Left lung (tissue), 10 donors: ENCODE data around the gene SCN1A. TPM values are rescaled to one million over a fixed set of nuclear protein-coding genes. Genes with fewer than 3 reads are reported as not detected.

Experiments used
- ATAC-seq: fragments of 200-7000 bp; cut with Tn5 transposase; one replicate; pipeline ENCODE4 v1.9.1; 2020; ENCODE audit warnings: moderate library complexity
- DNase-seq, 4 donors: peaks; one replicate each; pipeline ENCODE4 v3.0.0-alpha.2; 2013 to 2020
- H3K27ac ChIP-seq, 2 donors: fragments of 200-600 bp; sonication (generic) in 1 of 2; one replicate each; pipeline versions ENCODE4 v1.5.0 to v1.8.0; 2020 to 2021
- H3K27me3 ChIP-seq, 2 donors: fragments of 200-600 bp; sonication (generic) in 1 of 2; one replicate each; pipeline versions ENCODE4 v1.5.0 to v1.8.0; 2020 to 2021
- H3K36me3 ChIP-seq, 2 donors: fragments of 200-600 bp; sonication (generic) in 1 of 2; one replicate each; pipeline versions ENCODE4 v1.5.0 to v1.8.0; 2020 to 2021
- H3K4me1 ChIP-seq, 2 donors: fragments of 200-600 bp; one replicate each; pipeline ENCODE4 v1.8.0; 2021
- H3K4me3 ChIP-seq, 2 donors: fragments of 200-600 bp; sonication (generic) in 1 of 2; one replicate each; pipeline versions ENCODE4 v1.5.0 to v1.8.0; 2020 to 2021; ENCODE audit warnings: mild to moderate bottlenecking in 1 of 2
- H3K9me3 ChIP-seq, 2 donors: fragments of 200-600 bp; sonication (generic) in 1 of 2; one replicate each; pipeline versions ENCODE4 v1.5.0 to v1.8.0; 2020 to 2021
- CTCF ChIP-seq, 2 donors: fragments of 200-600 bp; sonication (generic) in 1 of 2; IDR thresholded peaks; one replicate each; pipeline versions ENCODE4 v1.5.0 to v1.8.0; 2021; ENCODE audit warnings: antibody characterized with exemption in 2 of 2
- intact Hi-C, 2 donors: fragments of 100-400 bp; cut with DNase I; formaldehyde crosslinking; loops; one replicate each; pipeline versions ENCODE4 v1.11.2 to v1.14.2; 2022
- polyA plus RNA-seq, 6 donors: library from polyadenylated mRNA; unstranded; fragments of 120-200 nt; gene quantifications; one replicate each; pipeline ENCODE4 v1.2.1, GENCODE V29; 2013; ENCODE audit not compliant: insufficient read length in 6 of 6
- total RNA-seq, 2 donors: library from RNA; stranded (reverse); fragmentation: NEBNext Ultra II Directional; extraction: Animal tissue kit (Norgen Biotek cat#: 25700); gene quantifications; one replicate each; pipeline ENCODE4 v1.2.1, GENCODE V29; 2021
- donor health status: DM: no; HTN: yes; CAD: no.
- donor health status: DM: no; HTN: no; CAD: no.

The SCN1A gene
- total and polyA plus RNA-seq, 8 donors, result 0.60 to 18.0 (median 1.5) TPM

- no peaks in the 10 kb centered on the region for H3K36me3 ChIP-seq
- TF ChIP-seq CTCF (IDR thresholded peaks at IDR 0.05), result no peak
- ATAC-seq (no peak), DNase-seq (no peak)
- H3K4me3 ChIP-seq, result no peak overlapping the region
- H3K9me3 ChIP-seq, result no peaks in the 10 kb centered on the region
- H3K4me1 ChIP-seq, result peaks cover 0 to 8% of the 10 kb centered on the region in 2 donors
- H3K27me3 ChIP-seq, result no peaks in the 10 kb centered on the region
- intact Hi-C loops, result no loop called here
- H3K27ac ChIP-seq, result no peak overlapping the region
Observed at GRCh38 chr2:165959371-165959770, 168.4 kb downstream of the SCN1A start.

- Histone ChIP-seq H3K4me3 (no peak overlapping the region), H3K9me3 (no peaks in the 10 kb centered on the region), H3K27me3 (no peaks in the 10 kb centered on the region), H3K4me1 (peaks cover 0 to 11% of the 10 kb centered on the region in 2 donors), H3K27ac (no peak overlapping the region), H3K36me3 (no peaks in the 10 kb centered on the region)
- DNase-seq (no peak), ATAC-seq (no peak)
- no peak for TF ChIP-seq CTCF (IDR thresholded peaks at IDR 0.05)
- intact Hi-C loops, result no loop called here
Observed at GRCh38 chr2:165958313-165958960, 169.4 kb downstream of the SCN1A start.

GRCh38 chr2:165957030-165957675 lies 170.7 kb downstream of the SCN1A start:
- TF ChIP-seq CTCF (IDR thresholded peaks at IDR 0.05), result no peak
- intact Hi-C loops, result no loop called here
- H3K4me3 ChIP-seq, result no peak overlapping the region
- peaks cover 0 to 20% of the 10 kb centered on the region in 2 donors for H3K4me1 ChIP-seq
- H3K36me3 ChIP-seq, result no peaks in the 10 kb centered on the region
- peak in 1 of 4 donors; percentile 70 for DNase-seq
- H3K27me3 ChIP-seq, result no peaks in the 10 kb centered on the region
- ATAC-seq, result no peak
- no peaks in the 10 kb centered on the region for H3K9me3 ChIP-seq
- no peak overlapping the region for H3K27ac ChIP-seq

GRCh38 chr2:165953655-165954606 lies 173.9 kb downstream of the SCN1A start, which contains the start of gene TTC21B:
Gene TTC21B, minus strand, starts transcription at chr2:165953776. Its CDS starts 71 bp downstream, at chr2:165953705.
- Histone ChIP-seq H3K27ac (peak within 1 kb of the TSS; percentile 77 to 88), H3K4me3 (peak within 1 kb of the TSS; percentile 71), H3K36me3 (no peaks in the 10 kb centered on the region), H3K9me3 (no peaks in the 10 kb centered on the region), H3K27me3 (no peaks in the 10 kb centered on the region), H3K4me1 (peaks cover 0 to 24% of the 10 kb centered on the region in 2 donors)
- intact Hi-C loops, result no loop called here
- DNase-seq (peak; percentile 96 to 99 (median 96)), ATAC-seq (peak; percentile 99)
- peak; percentile 68 to 79 for TF ChIP-seq CTCF (IDR thresholded peaks at IDR 0.05)
